ENCODE measurements around the gene IGSF3.

DNA sequence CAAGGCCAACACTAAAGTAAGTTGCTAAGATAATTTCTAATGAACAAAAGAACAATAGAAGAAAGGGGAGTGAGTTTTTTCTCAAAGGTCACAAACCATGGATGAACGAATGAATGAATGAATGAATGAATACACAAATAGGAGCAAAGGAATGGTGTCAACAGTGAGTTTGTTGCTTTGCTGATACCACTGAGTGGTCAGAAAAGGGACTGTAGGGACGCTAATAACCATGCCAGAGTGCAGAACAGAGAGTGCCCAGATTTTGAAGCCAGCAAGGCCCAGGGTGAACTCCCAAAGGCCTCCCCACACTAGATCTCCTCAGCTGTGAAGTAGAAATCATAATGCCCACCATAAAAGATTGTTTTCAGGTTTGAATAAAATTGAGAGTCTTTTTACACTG is 112.6 kb downstream of the IGSF3 start:
- TF ChIP-seq EZH2 (IDR thresholded peaks at IDR 0.05; ENCODE audit: borderline replicate concordance, low read depth, low read length, poor library complexity, severe bottlenecking) = no peak
- TF ChIP-seq, protein P1, sequence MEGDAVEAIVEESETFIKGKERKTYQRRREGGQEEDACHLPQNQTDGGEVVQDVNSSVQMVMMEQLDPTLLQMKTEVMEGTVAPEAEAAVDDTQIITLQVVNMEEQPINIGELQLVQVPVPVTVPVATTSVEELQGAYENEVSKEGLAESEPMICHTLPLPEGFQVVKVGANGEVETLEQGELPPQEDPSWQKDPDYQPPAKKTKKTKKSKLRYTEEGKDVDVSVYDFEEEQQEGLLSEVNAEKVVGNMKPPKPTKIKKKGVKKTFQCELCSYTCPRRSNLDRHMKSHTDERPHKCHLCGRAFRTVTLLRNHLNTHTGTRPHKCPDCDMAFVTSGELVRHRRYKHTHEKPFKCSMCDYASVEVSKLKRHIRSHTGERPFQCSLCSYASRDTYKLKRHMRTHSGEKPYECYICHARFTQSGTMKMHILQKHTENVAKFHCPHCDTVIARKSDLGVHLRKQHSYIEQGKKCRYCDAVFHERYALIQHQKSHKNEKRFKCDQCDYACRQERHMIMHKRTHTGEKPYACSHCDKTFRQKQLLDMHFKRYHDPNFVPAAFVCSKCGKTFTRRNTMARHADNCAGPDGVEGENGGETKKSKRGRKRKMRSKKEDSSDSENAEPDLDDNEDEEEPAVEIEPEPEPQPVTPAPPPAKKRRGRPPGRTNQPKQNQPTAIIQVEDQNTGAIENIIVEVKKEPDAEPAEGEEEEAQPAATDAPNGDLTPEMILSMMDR (conservative IDR thresholded peaks at IDR 0.05; ENCODE audit: low read depth, low read length) = no peak

All from A673 (cell line).